H1 (cell line): ENCODE data around the gene UBXN1. TPM values are rescaled to one million over a fixed set of nuclear protein-coding genes. Genes with fewer than 3 reads are reported as not detected.

Experiments used
- CTCF ChIA-PET: fragments of 300-600 bp; sonication (Branson Sonifier 250); formaldehyde crosslinking; loops from one replicate; lab custom pipeline; 2021; ENCODE audit not compliant: partially characterized antibody; lab: Charles Lee
- POLR2A ChIA-PET: fragments of 300-600 bp; sonication (Branson Sonifier 250); formaldehyde crosslinking; loops from one replicate; lab custom pipeline; 2021; ENCODE audit warnings: inconsistent platforms; ENCODE audit not compliant: partially characterized antibody; lab: Charles Lee
- DNase-seq, 2 experiments: peaks; one replicate each; pipeline versions ENCODE4 v3.0.0 to v3.0.0-alpha.2; 2010 to 2022; ENCODE audit warnings: low spot score in 2 of 2, low read depth in 1 of 2, mixed read lengths in 1 of 2
- FAIRE-seq: peaks from 2 replicates; lab custom pipeline; 2011; peaks lifted over from hg19 to GRCh38; lab: Jason Lieb, UNC
- H2AFZ ChIP-seq: 2 replicates; pipeline ENCODE4 v1.8.1; 2012; ENCODE audit warnings: low read length, inconsistent platforms
- H2AK5ac ChIP-seq: 2 replicates; pipeline ENCODE4 v1.6.1; 2013; ENCODE audit warnings: low read depth, low read length
- H2BK120ac ChIP-seq: replicated peaks from 2 replicates; pipeline ENCODE3; 2013; ENCODE audit warnings: low read depth, low read length, inconsistent platforms
- H2BK12ac ChIP-seq: 2 replicates; pipeline ENCODE4 v1.6.1; 2013; ENCODE audit warnings: low read depth, low read length
- H2BK15ac ChIP-seq: 2 replicates; pipeline ENCODE4 v1.6.1; 2013; ENCODE audit warnings: low read length
- H2BK20ac ChIP-seq: 2 replicates; pipeline ENCODE4 v1.6.1; 2013; ENCODE audit warnings: low read length
- H2BK5ac ChIP-seq: 2 replicates; pipeline ENCODE4 v1.6.1; 2013; ENCODE audit warnings: low read depth, low read length
- H3K14ac ChIP-seq: 2 replicates; pipeline ENCODE4 v1.6.1; 2013; ENCODE audit warnings: inconsistent platforms; ENCODE audit not compliant: insufficient read length
- H3K18ac ChIP-seq: 2 replicates; pipeline ENCODE4 v1.6.1; 2013; ENCODE audit warnings: low read length; ENCODE audit errors: extremely low read depth
- H3K23ac ChIP-seq: 2 replicates; pipeline ENCODE4 v1.6.1; 2013; ENCODE audit warnings: inconsistent platforms; ENCODE audit not compliant: insufficient read length
- H3K23me2 ChIP-seq: 2 replicates; pipeline ENCODE4 v1.6.1; 2013; ENCODE audit warnings: low read depth, low read length
- H3K27ac ChIP-seq: 2 replicates; pipeline ENCODE4 v1.6.1; 2011; ENCODE audit warnings: low read depth, low read length, inconsistent platforms
- H3K27me3 ChIP-seq, 4 experiments: replicated peaks in 1 of 4; 1 replicate in 1 of 4; 2 replicates in 3 of 4; pipeline versions ENCODE4 v1.6.1 to v1.8.1; 2011 to 2013; ENCODE audit warnings: low read length in 3 of 4, mild to moderate bottlenecking in 3 of 4, inconsistent platforms in 2 of 4, mixed read lengths in 2 of 4, moderate library complexity in 1 of 4; ENCODE audit not compliant: control insufficient read depth in 3 of 4, insufficient read depth in 3 of 4; ENCODE audit errors: extremely low read depth in 1 of 4
- H3K36me3 ChIP-seq, 4 experiments: 2 replicates each; pipeline versions ENCODE4 v1.6.1 to v1.8.1; 2011 to 2013; ENCODE audit warnings: mild to moderate bottlenecking in 4 of 4, low read length in 3 of 4, moderate library complexity in 2 of 4, control low read depth in 1 of 4, inconsistent platforms in 1 of 4; ENCODE audit not compliant: insufficient read depth in 4 of 4, control insufficient read depth in 2 of 4
- H3K4ac ChIP-seq: replicated peaks from 2 replicates; pipeline ENCODE3; 2013; ENCODE audit warnings: low read length, low read depth, mixed read lengths, inconsistent platforms; ENCODE audit not compliant: insufficient read length
- H3K4me1 ChIP-seq, 4 experiments: replicated peaks in 1 of 4; 1 replicate in 1 of 4; 2 replicates in 3 of 4; pipeline versions ENCODE4 v1.6.1 to v1.8.1; 2011 to 2013; ENCODE audit warnings: low read length in 3 of 4, inconsistent platforms in 2 of 4, mixed read lengths in 1 of 4; ENCODE audit not compliant: insufficient read depth in 4 of 4, control insufficient read depth in 3 of 4
- H3K4me2 ChIP-seq, 2 experiments: 2 replicates each; pipeline versions ENCODE4 v1.6.1 to v1.8.1; 2011 to 2013; ENCODE audit warnings: low read depth in 2 of 2, low read length in 2 of 2, control low read depth in 1 of 2, inconsistent platforms in 1 of 2, mild to moderate bottlenecking in 1 of 2; ENCODE audit not compliant: insufficient read depth in 1 of 2
- H3K4me3 ChIP-seq, 4 experiments: fragments of 200-600, 300-600 bp in 1 of 4; sonication (generic), shearing (Covaris generic), sonication (Bioruptor Twin) in 1 of 4; 2 replicates each; pipeline versions ENCODE4 v1.5.1 to v1.8.1; 2011 to 2016; ENCODE audit warnings: low read length in 4 of 4, low read depth in 3 of 4, control low read depth in 2 of 4, inconsistent platforms in 2 of 4, mild to moderate bottlenecking in 2 of 4, mixed read lengths in 1 of 4, moderate library complexity in 1 of 4; ENCODE audit not compliant: insufficient read depth in 2 of 4; ENCODE audit errors: extremely low read depth in 1 of 4
- H3K56ac ChIP-seq: replicated peaks from 2 replicates; pipeline ENCODE3; 2013; ENCODE audit warnings: low read depth, mild to moderate bottlenecking, mixed read lengths, low read length, inconsistent platforms; ENCODE audit not compliant: insufficient read length
- H3K79me1 ChIP-seq: 2 replicates; pipeline ENCODE4 v1.6.1; 2013; ENCODE audit warnings: low read depth, low read length, control low read depth
- H3K79me2 ChIP-seq, 2 experiments: 2 replicates each; pipeline versions ENCODE4 v1.6.1 to v1.8.1; 2012 to 2013; ENCODE audit warnings: low read length in 2 of 2, mild to moderate bottlenecking in 2 of 2, inconsistent platforms in 1 of 2; ENCODE audit not compliant: insufficient read depth in 2 of 2, control insufficient read depth in 1 of 2
- H3K9ac ChIP-seq, 4 experiments: replicated peaks in 1 of 4; 1 replicate in 1 of 4; 2 replicates in 3 of 4; pipeline versions ENCODE4 v1.6.1 to v1.8.1; 2011 to 2013; ENCODE audit warnings: low read depth in 3 of 4, low read length in 3 of 4, control low read depth in 2 of 4, mild to moderate bottlenecking in 2 of 4, moderate library complexity in 2 of 4, inconsistent platforms in 1 of 4; ENCODE audit errors: extremely low read depth in 1 of 4
- H3K9me3 ChIP-seq, 2 experiments: 2 replicates each; pipeline versions ENCODE4 v1.6.1 to v1.8.1; 2012 to 2013; ENCODE audit warnings: mild to moderate bottlenecking in 2 of 2, moderate library complexity in 2 of 2, control low read depth in 1 of 2, inconsistent platforms in 1 of 2, low read depth in 1 of 2, low read length in 1 of 2, mixed read lengths in 1 of 2; ENCODE audit not compliant: insufficient read depth in 2 of 2
- H4K20me1 ChIP-seq, 2 experiments: replicated peaks in 1 of 2; 2 replicates each; pipeline versions ENCODE3 to v1.8.1; 2011 to 2013; ENCODE audit warnings: inconsistent platforms in 2 of 2, low read length in 2 of 2, mild to moderate bottlenecking in 1 of 2; ENCODE audit not compliant: insufficient read depth in 2 of 2, control insufficient read depth in 1 of 2
- H4K5ac ChIP-seq: 2 replicates; pipeline ENCODE4 v1.6.1; 2013; ENCODE audit warnings: low read length, low read depth, mixed read lengths, inconsistent platforms; ENCODE audit not compliant: insufficient read length
- H4K8ac ChIP-seq: 2 replicates; pipeline ENCODE4 v1.8.0; 2013; ENCODE audit warnings: mild to moderate bottlenecking, moderate library complexity, low read length, inconsistent platforms; ENCODE audit not compliant: insufficient read depth; ENCODE audit errors: extremely low read depth
- H4K91ac ChIP-seq: replicated peaks from 2 replicates; pipeline ENCODE3; 2013; ENCODE audit warnings: low read length, mixed read lengths, inconsistent platforms; ENCODE audit not compliant: insufficient read length
- BCL11A ChIP-seq, 2 experiments: IDR thresholded peaks; one replicate each; pipeline ENCODE4 v1.6.1; 2011; ENCODE audit warnings: low read depth in 2 of 2, low read length in 2 of 2, mild to moderate bottlenecking in 2 of 2
- TCF12 ChIP-seq: IDR thresholded peaks from 2 replicates; pipeline ENCODE4 v1.6.1; 2011; ENCODE audit warnings: low read depth, mild to moderate bottlenecking, low read length
- WGBS, 2 experiments: shearing (Covaris generic) in 1 of 2; methylation state at CpG; one replicate each; pipeline versions ENCODE4 v1.1.6 to v1.1.7; 2013 to 2015; ENCODE audit warnings: low lambda C conversion rate in 2 of 2, mixed read lengths in 2 of 2, inconsistent platforms in 1 of 2, low coverage in 1 of 2, missing lambda C conversion rate in 1 of 2; ENCODE audit not compliant: insufficient replicate concordance in 2 of 2, insufficient coverage in 1 of 2, insufficient read length in 1 of 2; ENCODE audit errors: extremely low coverage in 1 of 2, missing lambda C conversion rate in 1 of 2; 5-methylcytosine and 5-hydroxymethylcytosine counted together
- polyA plus RNA-seq, 7 experiments: library from polyadenylated mRNA; depleted of rRNA in 3 of 7; stranded (reverse) in 5 of 7; unstranded in 2 of 7; fragments of >200 nt in 5 of 7; fragments of 200-250 nt in 2 of 7; gene quantifications; 1 replicate in 5 of 7; 2 replicates in 1 of 7; 4 replicates in 1 of 7; pipeline versions ENCODE4 v1.2.1 to v1.2.3, GENCODE V29; 2011 to 2013; ENCODE audit warnings: missing spikeins in 2 of 7, mixed read lengths in 2 of 7
- total RNA-seq: library from RNA; stranded (reverse); fragmentation: NEBNext Ultra II Directional; extraction: Animal tissue kit (Norgen Biotek cat#: 25700); gene quantifications from 2 replicates; pipeline ENCODE4 v1.2.1, GENCODE V29; 2021

UBXN1 gene
- total and polyA plus RNA-seq, 2 of the 8 experiments (the other 6 are each of a cell fraction or from before 2014, with no cell fraction given) = 78.6 to 114 TPM

DNA sequence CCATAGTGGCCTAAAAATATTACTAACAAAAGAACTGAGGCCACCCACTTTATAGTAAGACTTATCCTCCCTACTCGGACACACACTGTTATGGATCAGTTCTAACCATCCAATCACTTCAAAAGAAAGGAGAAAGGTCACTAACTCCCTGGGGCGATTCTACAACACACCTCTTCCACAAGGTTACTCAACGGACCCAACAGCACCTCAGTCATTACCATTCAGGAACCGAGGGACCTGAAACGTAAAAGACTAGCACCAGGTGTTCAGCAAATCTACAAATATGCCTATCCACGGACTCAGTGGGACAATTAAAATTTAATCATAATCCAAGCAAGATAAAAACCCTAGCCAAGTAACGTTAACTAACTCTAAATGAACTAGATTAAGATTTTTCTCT, 46.8 kb upstream of the UBXN1 start:
- no peak overlapping the region for H3K14ac ChIP-seq
- ChIA-PET CTCF (interaction anchor here (1.2 to 2.1 kb wide), 3 partner anchors 28 to 61 kb away, joined by 4 to 9 read pairs (median 5); partner anchors contain the start of gene ZBTB3), POLR2A (interaction anchor here (0.6 to 10.9 kb wide), 21 partner anchors 11 to 160 kb away, joined by 3 to 192 read pairs (median 14); partner anchors contain the start of genes BSCL2, C11orf98, CSKMT and EEF1G)
- H3K27ac ChIP-seq = no peak overlapping the region
- FAIRE-seq (no peak), DNase-seq (no peak)
- H2BK12ac ChIP-seq = no peak overlapping the region
- H2AK5ac ChIP-seq = no peak overlapping the region
- H3K4me2 ChIP-seq = peak overlapping the region; percentile 85 to 93
- H3K4ac ChIP-seq = no peak overlapping the region
- TF ChIP-seq TCF12 (no peak), BCL11A (IDR thresholded peaks at IDR 0.05; ENCODE audit: low read depth in 2 of 2, low read length in 2 of 2) (no peak)
- no peak overlapping the region for H3K56ac ChIP-seq
- H3K79me1 ChIP-seq = 0 out of 2 replicates have a peak, but pooled peaks cover 2% of the 10 kb centered on the region
- H3K27me3 ChIP-seq = no peaks in the 10 kb centered on the region
- H3K23me2 ChIP-seq = peaks cover 16% of the 10 kb centered on the region
- H4K20me1 ChIP-seq = peaks cover 12 to 17% of the 10 kb centered on the region in 2 experiments
- H3K9ac ChIP-seq = peak overlapping the region; percentile 84 to 92 (median 90); a peak in 6 of 7 replicates
- H2BK5ac ChIP-seq = no peak overlapping the region
- no peak overlapping the region for H3K23ac ChIP-seq
- peaks cover 24 to 38% (median 33%) of the 10 kb centered on the region in 4 experiments for H3K36me3 ChIP-seq
- no peak overlapping the region for H4K91ac ChIP-seq
- H2BK120ac ChIP-seq = no peak overlapping the region
- no peak overlapping the region for H3K18ac ChIP-seq
- H4K5ac ChIP-seq = no peak overlapping the region
- peak overlapping the region; percentile 87 to 98 (median 96) for H3K4me3 ChIP-seq
- no peak overlapping the region for H2BK20ac ChIP-seq
- no peak overlapping the region for H4K8ac ChIP-seq
- 11% methylated on average over 7 of the region's 7 CpGs; no CpG with 5 or more reads in 1 of the 2 experiments for WGBS, 2 experiments
- H3K9me3 ChIP-seq = no peaks in the 10 kb centered on the region
- peaks cover 18 to 69% of the 10 kb centered on the region in 2 experiments for H3K79me2 ChIP-seq
- no peak overlapping the region for H2BK15ac ChIP-seq
- H3K4me1 ChIP-seq = no peaks in the 10 kb centered on the region; a peak in 3 of 7 replicates
- H2AFZ ChIP-seq = no peak overlapping the region
